Coronary artery (tissue), 2 donors: ENCODE results near the gene CSTB.

Source experiments
- DNase-seq: peaks from one replicate; pipeline ENCODE4 v3.0.0-alpha.2; 2017; ENCODE audit warnings: low spot score
- H3K27ac ChIP-seq, 2 donors: fragments of 200-600 bp; sonication (generic); one replicate each; pipeline ENCODE4 v1.5.1; 2016 to 2019
- H3K4me3 ChIP-seq: fragments of 200-600 bp; sonication (generic); 2 replicates; pipeline ENCODE4 v1.5.1; 2016; ENCODE audit warnings: mild to moderate bottlenecking, moderate library complexity
- CTCF ChIP-seq: fragments of 200-600 bp; sonication (generic); IDR thresholded peaks from one replicate; pipeline ENCODE4 v1.5.1; 2019; ENCODE audit warnings: antibody characterized with exemption

The CSTB gene

GRCh38 chr21:43753439-43753799, 22.7 kb downstream of the CSTB start:
- H3K27ac ChIP-seq: no peak overlapping the region
- DNase-seq: no peak
- TF ChIP-seq CTCF: no peak
- H3K4me3 ChIP-seq: no peak overlapping the region

DNA sequence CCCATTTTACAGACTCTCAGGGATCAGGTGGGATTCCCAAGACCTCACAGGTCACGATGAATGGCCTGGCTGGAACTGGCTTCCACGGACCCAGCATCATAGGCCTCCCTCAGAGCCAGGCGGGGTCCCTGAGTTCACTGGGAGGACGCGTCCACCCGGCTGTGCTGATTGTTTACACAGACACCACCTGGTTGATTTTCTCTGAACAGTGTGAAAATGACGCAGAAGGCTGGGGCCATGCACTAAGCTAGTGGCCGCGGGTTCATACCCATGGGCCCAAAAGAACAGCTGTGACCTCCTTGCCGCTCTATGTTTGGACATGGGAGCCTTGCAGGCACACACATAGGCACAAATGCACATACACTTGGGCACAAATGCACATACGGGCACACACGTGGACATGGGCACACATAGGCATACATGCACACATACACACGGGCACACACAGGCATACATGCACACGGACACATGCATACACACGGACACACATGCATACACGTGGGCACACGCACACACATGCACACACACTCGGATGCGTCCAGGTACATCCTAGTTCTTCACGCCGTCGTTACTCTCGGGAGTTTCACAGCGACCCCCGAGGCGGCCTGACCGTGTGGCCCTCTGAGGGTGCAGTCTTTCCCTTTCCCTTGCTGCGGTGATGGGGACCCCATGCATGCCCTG, 23.2 kb downstream of the CSTB start:
- no peak for TF ChIP-seq CTCF
- DNase-seq: no peak
- Histone ChIP-seq H3K4me3 (no peak overlapping the region), H3K27ac (no peak overlapping the region)

DNA sequence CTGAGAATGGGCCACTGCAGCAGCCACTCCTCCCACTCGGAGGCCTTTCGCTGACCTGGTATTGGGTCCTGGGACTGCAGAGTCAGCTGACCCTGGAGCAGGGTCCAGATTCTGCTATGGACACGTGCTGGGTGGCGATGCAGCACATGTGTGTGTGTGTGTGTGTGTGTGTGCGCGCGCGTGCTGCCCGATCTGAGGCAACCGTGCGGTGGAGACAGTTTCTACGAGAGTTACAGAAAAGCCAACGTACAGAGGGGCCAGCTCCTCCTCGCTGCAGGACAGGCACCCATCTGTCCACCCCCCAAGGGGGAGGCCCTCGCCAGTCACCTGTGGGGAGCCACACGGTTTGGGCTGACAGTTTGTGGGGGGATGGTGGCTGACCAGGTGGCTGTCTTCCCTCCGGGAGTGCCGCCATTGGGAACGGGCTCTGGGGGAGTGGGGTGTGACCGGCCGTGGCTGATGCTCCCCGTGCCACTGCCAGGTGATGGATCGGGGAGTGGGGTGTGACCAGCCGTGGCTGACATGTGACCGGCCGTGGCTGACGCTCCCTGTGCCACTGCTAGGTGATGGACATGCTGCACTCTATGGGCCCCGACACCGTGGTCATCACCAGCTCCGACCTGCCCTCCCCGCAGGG, 24.0 kb downstream of the CSTB start:
- no peak overlapping the region for H3K27ac ChIP-seq
- DNase-seq: no peak
- no peak for TF ChIP-seq CTCF
- H3K4me3 ChIP-seq: no peak overlapping the region

DNA sequence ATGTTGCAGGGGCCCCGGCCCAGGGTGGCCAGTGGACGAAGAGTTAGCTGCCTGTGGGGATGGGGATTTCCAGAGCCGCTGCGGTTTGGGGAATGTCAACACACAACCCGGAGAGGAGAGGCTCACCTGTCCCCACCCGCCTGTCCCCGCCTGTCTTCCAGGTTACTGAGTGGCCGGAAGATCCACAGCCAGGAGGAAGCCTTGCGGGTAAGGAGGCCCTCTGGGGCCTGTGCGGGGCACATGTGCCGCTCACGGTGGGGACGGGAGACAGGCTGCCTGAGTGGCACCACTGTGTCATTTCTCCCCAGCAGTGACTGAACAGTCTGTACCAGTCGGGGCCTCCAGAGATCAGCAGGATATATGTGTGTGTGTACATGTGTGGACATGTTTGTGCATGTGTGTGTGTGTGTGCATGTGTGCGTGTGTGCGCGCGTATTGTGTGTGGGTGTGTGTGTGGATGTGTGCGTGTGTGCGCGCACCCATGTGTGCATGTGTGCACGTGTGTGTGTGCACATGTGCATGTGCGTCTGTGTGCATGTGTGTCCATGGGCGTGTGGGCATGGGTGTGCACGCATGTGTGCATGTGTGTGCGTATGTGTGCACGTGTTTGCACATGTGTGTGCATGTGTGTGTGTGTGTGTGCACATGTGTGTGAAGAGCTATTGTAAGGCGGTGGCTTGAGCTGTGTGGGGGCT, 25.6 kb downstream of the CSTB start:
- TF ChIP-seq CTCF: no peak
- H3K27ac ChIP-seq: no peak overlapping the region
- H3K4me3 ChIP-seq: no peak overlapping the region
- no peak for DNase-seq

GRCh38 chr21:43749651-43750262, 26.4 kb downstream of the CSTB start:
- no peak for DNase-seq
- no peak overlapping the region for H3K27ac ChIP-seq
- no peak for TF ChIP-seq CTCF
- no peak overlapping the region for H3K4me3 ChIP-seq

- Histone ChIP-seq H3K4me3 (no peak overlapping the region), H3K27ac (no peak overlapping the region)
- TF ChIP-seq CTCF: no peak
- DNase-seq: no peak
Measured at GRCh38 chr21:43748622-43749021, 27.5 kb downstream of the CSTB start.
